Muscle of back (tissue), 11 donors: ENCODE measurements around the gene CFAP100. TPM values are rescaled to one million over a fixed set of nuclear protein-coding genes. Genes with fewer than 3 reads are reported as not detected.

Experiments
- DNase-seq, 3 donors: peaks; one replicate each; pipeline versions ENCODE4 v3.0.0 to v3.0.0-alpha.2; 2013
- polyA plus RNA-seq, 10 donors: library from polyadenylated mRNA; unstranded; fragments of 120-200 nt; gene quantifications; one replicate each; pipeline ENCODE4 v1.2.1, GENCODE V29; 2013; ENCODE audit not compliant: insufficient read length in 10 of 10

The CFAP100 gene
- polyA plus RNA-seq, 10 donors: 0.17 to 0.74 (median 0.36) TPM; not detected in 4

DNA sequence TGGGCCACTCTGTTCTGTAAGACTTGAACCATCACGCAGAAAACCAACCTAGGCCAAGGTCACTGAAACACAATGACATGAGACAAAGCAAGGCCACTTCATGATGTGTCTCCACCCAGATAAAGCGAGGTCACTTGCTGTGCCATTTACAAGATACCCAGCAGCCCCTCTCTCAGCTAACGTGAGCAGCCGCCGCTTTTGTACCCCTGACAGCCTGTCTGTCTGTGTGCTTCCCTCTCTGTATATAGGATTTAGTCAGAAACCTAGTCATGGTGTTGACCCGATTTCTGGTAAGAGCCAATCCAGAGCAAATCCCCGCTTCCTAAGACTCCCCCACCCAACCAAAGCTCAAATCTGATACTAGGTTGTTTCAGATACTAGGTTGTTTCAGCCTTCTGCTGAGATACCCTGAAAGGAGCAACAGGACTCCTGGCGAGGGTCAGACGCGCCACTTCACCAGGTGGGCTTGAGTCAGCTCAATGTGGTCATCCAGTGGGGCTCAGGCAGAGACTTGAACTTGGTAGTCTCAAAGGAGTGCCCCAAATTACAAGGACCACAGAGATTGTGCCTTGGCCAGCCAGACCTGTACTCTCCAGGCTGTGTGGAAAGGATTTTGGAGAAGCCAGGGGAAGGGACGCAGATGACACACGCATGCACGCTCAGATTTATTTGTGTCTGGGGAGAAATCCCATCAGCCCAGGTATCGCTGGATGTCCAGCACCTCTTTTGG is 84.0 kb downstream of the CFAP100 start:
- no peak for DNase-seq

DNA sequence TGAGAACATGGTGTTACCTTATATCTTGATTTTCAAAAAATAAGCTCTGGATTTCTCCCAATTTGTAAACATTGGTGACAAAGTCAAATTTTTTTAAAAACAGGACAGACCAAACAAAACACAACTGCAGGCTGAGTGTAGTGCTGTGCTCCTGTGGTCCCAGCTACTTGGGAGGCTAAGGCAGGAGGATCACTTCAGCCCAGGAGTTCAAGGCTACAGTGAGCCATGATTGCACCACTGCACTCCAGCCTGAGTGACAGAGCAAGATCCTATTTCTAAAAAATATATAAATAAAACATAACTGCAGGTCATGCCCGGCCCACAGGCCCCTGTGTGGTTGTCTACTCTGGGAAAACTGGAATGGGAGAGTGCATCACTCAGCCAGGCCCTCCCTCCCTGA is 84.9 kb downstream of the CFAP100 start:
- no peak for DNase-seq

DNA sequence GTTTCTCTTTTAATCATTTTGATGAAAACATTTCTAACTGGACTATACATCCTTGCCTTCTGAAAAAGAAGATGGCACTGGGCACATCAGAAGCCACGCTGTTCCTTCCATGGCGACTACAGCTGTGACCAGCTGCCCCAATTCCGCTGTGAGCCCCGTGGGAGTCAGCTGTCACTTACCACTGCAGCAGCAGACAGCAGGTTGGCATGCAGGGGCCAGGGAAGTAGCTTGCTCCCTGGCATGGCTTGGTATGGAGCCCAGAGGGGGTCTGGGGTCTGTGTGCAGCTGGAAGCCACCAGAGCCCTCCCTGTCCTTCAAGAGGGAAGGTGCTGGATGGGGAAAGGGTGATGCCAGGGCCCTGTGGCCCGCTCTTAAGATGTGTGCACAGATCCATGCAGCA is 85.5 kb downstream of the CFAP100 start:
- peak in 1 of 3 donors; percentile 44 for DNase-seq

DNA sequence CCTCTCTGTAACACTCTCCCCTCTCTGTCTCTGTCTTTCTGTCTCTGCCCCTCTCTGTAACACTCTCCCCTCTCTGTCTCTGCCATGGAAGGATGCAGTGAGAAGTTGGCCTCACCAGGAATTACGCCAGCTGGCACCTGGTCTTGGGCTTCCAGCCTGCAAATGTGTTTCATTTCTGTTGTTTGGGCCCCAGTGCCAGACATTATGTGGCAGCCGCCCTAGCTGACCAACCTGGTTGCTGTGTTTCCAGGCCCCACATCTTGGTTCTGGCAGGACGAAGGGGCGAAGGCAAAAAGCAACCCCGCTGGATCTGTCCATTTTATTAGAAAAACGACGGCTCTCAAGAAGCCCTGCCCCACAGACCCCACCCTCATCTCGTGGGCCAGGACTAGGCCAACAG is 86.2 kb downstream of the CFAP100 start:
- DNase-seq: peak in 1 of 3 donors; percentile 59

DNA sequence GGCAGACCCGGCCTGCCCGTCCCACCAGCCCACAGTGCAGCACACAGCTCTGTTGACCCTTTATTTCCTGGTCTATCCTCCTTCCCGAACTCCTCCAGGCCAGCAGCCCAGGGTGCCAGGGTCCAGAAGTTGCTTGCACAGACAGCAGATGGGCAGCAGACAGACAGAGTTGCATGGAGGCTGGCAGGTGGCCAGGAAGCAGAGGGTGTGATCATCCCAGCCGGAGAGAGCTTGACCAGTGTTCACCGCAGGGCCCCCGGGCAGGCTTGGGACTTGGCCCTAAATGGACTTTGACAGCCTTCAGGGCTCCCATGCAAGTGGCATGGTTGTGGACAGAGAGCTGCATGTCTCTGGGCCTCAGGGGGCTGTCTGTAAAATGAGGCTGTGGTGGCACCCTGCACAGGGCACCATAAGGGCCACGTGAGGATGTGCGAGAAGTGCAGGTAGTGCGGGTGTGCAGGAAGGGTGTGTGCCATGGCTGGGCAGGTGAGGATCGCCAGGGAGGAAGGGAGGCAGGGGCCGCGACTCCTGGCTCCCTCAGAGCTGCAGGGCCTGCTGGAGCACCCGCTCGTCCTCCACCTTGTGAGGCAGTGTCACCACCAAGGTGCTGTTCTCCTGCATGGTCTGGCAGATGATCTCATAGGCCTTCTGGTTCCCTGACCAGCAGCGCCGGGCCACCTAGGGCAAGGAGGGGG is 87.2 kb downstream of the CFAP100 start:
- DNase-seq: peak in 1 of 3 donors; percentile 49

DNA sequence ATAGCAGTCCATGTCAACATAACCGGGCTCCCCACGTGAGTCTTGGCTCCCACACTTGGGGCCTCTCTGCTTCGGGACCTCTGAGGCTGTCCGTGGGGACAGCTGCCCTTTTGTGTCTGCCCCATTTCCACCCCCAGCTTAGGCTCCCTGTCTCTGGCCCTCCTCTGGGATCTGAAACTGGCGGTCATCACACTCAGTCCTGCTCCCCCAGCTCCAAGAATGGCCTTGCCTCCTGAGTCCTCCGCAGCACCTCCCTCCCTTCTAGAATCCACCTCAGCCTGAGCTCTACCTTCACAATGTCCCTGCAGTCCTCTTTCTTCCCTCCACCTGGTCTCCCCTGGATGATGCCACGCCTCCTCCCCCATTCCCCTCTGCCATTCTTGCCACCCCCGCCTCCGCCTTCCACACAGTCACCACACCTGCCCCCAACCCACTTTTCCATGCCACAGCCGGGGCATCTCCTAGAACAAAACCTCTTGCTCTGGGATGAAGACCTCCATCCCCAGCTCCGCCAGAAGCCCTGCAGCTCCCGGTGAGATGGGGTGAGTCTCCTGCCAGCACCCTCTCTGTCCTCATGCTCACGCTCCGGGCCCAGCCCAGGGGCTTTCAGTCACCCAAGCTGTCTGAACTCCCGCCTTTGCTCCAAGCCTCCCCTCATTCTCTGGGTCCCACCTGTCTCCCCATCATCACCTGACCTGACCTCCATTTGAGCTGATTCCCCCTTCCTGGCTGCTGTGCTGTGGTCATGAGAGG is 88.0 kb downstream of the CFAP100 start:
- DNase-seq: no peak

DNA sequence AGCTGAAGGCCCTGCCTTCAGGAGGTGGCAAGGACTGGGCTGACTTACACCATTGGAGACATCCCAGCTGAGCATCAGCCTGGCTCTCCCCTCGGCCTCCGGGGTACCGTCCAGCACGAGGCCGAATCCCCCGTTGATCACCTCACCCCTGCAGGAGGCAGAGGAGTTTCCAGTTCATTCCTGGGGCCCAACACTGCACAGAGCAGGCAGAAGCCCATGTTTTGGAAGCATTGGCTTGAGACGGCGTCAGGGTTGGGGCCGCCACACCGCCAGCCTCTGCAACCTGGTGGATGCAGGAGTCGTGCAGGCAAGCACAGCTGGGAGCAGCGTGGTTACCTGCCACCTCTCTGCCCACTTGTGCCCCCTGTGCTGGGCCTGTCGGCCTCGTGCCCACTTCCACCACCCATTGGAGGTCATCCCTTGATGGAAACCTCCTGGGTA is 88.6 kb downstream of the CFAP100 start:
- no peak for DNase-seq

DNA sequence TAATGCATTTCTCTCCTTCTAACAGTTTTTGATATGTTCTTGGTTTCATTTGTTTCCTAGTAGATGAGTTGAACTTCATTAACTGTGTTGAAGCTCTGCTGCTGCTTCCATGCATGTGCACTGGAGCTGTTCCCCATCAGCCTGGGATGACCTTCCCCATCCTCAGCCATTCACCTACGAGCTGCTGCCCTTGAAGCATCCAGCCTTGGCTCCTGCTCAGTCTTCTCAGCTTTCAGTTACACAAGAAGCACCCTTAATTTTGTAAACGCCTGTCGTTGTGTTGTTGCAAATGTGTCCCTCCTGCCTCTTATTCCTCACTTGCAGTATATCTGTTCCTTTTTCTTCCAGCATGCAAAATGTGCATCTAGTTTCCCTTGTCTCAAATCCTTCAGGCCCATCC is 89.4 kb downstream of the CFAP100 start:
- DNase-seq: no peak

DNA sequence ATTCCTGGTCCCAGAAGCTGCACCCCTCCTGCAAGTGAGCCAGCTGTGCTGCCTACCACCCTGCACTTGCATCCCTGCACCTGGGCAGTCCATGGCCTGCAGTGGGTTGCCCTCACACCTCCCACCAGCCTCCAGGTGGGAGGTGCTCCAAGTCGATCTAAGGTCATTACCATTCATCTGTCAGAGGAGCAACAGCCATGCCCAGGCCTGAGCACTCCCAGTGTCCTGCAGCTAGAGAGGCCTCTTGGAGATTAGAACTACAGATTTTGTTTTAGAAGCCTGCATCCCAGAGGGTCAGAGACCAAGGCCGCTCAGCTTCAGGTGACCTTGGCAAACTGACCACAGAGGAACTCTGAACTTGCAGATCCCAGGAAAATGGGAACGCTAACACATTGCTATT is 90.0 kb downstream of the CFAP100 start:
- no peak for DNase-seq

DNA sequence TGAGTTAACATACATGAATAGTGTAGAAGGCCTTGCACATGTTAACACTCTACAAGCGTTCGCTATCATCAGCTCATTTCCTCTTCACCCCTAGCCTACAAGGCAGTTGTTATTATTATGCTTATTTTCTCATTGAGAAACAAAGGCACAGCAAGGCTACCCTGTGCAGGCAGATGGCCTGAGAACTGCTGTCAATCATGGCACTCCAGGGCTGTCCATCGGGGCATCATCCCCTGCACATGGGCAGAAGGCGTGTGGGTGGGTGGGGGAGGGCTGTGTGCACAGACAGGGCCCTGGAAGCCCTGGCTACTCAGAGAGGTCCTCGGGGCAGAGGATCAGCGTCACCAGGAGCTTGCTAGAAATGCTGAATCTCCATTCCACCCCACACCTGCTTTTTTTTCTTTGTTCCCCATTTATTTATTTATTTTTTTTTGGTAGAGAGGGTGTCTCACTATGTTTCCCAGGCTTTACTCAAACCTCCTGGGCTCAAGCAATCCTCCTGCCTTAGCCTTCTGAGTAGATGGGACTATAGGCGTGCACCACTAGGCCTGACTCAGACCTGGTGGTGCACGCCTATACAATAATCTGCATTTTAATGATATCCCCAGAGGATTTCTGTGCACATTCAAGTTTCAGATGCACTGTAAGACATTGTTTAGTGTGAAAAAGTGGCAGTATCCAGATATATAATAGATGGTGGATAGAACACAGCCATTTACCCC is 90.6 kb downstream of the CFAP100 start:
- DNase-seq: no peak

DNA sequence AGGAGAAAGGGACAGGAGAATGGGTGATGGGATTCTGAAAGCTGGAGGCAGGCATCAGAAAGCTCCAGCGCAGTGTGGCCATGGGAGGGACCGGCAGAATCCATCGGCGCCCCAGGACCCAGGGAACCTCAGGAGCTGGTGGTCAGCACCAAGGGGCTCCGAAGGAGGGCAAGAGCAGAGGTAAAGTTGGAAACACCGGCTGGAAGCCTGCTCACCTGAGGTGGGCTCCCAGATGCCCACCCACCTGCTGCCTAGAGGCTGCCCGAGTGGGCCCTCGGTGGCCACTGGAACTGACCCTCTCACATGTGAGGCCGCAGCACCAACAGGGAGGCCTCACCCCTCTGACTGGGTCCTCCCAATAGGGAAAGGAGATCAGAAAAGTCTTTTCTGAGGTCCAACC is 91.2 kb downstream of the CFAP100 start:
- DNase-seq: no peak

Other genes with a start within 250 kb of the CFAP100 start
- under 1 TPM; 0.15 to 0.44 (median 0.23) TPM for gene ALDH1L1, start 214.3 kb upstream of the CFAP100 start, polyA plus RNA-seq
- gene KLF15, start 37.5 kb upstream of the CFAP100 start, polyA plus RNA-seq: 1 to 10 TPM in 5 of 10 donors, under 1 TPM in 5; 0.66 to 2.1 (median 1.1) TPM
- gene ZXDC, start 81.0 kb downstream of the CFAP100 start, polyA plus RNA-seq: 10 to 100 TPM; 18.1 to 28.7 (median 23.8) TPM
- gene UROC1, start 122.9 kb downstream of the CFAP100 start, polyA plus RNA-seq: under 1 TPM in 1 of 10 donors, not detected in 9; 0.07 TPM
- under 1 TPM in 8 of 10 donors, not detected in 2; 0.09 to 0.45 (median 0.21) TPM for gene CHST13, start 129.2 kb downstream of the CFAP100 start, polyA plus RNA-seq
- under 1 TPM in 2 of 10 donors, not detected in 8; 0.08 to 0.35 TPM for gene C3orf22, start 164.0 kb downstream of the CFAP100 start, polyA plus RNA-seq